GM21576 (cell line): ENCODE measurements around the gene TRAIP.
A peak's percentile ranks its signal among the peaks of the same experiment; 100 is the strongest.
"Not testable (repeated sequence)": the region's sequence is repeated elsewhere in the genome, so short reads cannot be mapped to it uniquely, and the experiment has no call there.

Experiments used
- ATAC-seq: cut with Tn5 transposase; IDR thresholded peaks from one replicate; pipeline ENCODE4 v1.9.1; 2021; ENCODE audit warnings: mild to moderate bottlenecking, moderate library complexity; ENCODE audit not compliant: unreplicated experiment

Gene TRAIP

DNA sequence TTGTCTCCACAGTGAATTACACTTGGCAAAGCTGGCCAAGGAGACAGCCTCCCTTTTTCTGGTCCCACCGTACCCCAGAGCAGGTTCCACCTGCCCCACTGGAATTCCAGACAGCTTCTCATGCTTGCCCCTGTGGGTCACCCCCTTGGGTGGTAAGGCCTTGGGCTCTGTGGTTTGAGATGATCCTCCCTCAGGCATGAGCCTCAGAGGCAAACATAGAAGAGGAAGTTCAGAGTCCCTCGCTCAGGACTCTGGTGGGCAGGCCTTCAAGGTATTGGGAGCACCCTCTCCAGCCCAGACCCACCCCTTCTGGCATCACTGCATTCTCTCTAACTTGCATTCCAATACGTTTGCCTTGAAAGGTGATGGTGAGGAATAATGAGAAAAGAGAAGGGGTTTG, 25.0 kb downstream of the TRAIP start:
- ATAC-seq: no peak

DNA sequence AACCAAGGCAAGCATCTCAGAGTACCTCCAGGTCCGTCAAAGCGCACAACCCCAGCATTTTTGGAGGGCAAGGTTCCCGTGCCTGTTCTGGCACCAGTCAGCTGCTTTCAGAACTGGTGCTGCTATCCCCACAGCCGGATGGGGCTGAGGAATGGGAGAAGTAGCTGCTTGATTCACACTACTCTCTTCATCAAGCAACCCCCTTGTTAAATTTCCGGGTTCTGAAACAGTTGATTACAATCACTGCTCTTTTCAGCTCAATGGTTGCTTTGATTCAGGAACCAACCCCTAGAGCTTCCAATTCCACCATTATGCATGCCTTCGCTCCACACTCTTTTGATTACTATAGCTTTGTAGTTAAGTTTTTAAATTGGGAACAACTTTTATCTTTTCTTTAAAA, 30.3 kb downstream of the TRAIP start:
- ATAC-seq: no peak

DNA sequence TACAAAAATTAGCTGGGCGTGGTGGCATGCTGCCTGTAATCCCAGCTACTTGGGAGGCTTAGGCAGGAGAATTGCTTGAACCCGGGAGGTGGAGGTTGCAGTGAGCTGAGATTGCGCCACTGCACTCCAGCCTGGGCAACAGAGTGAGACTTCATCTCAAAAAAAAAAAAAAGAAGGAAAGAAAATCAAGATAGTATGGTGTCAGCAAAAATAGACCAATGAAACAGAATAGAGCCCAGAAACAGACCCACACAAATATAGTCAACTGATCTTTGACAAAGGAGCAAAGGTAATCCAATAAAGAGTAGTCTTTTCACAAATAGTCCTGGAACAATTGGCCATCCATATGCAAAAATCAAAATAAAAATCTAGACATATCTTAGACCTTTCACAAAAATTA, 33.2 kb downstream of the TRAIP start:
- not testable (repeated sequence) for ATAC-seq

DNA sequence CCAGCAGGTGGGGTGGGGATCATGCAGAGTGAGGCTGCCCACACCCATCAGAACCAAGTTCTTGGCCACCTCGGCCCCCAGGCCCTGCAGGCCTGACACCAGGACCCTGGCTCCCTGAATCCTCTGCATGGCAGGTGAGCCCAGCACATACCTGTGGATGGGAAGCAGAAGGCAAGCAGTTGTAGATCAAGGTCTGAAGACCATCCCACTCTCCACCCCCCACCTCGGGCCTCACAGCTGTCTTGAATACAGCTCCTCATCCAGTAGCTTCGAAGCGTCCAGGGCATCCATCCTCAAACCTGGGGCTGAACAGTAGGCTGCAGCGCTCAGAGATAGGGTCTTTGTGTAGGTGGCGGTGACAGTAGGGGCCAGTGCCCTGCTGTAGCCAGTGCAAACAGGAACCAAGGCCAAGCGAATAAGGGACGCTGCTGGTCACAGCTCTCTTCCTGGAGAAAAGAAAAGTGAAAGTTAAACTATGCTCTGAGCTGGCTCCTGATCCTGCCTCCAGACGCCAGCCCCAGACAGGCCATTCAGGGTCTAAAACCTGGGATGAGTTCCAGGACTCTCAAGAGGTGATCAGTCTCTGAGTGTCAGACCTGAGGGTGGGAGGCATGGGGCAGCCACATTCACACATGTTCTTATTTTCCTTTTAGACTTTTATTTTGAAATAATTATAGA, 42.7 kb downstream of the TRAIP start, which contains the start of gene UBA7:
TSS of gene UBA7 (minus strand) at position 457 of the 678 bp plus-strand sequence. CDS start at position 291, 166 bp downstream.
- peak; percentile 78 for ATAC-seq

DNA sequence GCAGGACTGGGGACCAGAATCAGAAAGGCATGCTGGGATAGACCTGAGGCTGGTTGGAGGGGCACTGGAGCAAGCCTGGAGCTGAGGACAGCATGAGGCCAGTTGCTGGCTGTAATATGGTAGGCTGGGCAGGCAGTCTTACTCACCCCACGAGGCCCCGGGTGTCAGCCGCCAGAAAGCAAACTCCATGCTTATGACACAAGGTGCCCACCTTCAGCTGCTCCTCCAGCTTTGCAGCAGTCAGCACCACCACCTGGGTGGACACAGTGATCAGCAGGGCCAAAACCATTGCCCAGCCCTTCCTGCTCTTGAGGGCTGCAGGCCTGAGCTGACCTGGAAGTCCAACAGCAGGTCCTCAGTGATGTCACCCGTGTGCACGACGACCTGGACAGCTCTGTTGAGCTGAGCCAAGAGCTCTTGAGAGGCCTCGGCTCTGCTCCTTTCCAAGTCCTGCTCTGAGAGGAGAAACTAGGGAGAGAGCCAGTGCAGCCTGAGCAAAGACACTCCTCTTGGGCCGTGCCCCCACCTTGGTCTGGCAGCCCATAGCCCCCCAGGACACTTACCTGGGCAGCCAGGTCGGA, 43.4 kb downstream of the TRAIP start:
- ATAC-seq: no peak

DNA sequence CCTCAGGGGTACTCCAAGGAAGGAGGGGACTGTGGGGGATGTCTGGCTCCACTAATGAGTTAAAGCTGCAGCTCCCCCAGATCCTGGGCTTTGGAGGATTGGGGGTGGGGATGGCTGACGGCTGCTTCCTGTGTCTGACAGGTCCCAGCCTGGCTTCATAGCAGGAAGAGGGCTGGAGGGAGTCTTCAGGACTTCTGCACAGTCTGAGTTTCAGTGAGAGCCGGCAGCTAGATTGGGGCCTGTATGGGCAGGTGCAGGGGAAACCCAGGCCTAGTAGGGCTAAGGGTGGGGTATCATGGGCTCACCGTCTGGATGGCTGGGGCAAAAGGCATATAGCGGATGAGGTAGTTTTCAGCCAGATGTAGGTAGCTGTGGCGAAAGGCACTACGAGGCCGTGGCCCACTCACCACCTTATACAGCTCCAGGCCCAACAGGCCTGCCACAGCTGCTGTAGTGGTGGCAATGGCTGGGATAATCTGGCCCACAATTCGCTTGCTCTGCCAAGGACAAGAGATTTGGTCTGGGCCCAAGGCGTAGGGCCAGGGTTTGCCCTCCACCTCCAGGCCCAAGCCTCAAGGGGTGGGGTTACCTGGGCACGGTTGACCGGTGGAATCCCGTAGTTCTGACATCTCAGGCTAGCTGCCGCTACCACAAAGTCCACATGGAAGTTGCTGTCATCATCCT, 48.8 kb downstream of the TRAIP start:
- ATAC-seq: no peak

DNA sequence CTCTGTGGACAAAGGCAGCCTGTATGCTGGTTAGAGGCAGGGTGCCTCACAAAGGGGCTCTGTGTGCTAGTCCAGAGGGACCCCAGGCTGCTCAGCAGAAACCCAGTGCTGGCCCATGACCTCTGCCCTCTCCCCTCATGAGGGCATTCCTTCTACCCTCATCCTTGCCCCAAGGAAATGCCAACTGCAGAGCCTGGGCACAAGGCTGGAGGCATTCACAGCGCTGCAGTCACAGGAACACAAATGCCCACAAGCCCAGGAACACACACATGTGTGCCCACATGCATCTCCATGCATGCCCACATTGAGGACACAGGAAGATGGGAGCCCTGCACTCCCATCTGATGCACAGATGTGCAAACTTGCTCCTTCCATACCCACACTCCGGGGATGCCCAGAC, 49.5 kb downstream of the TRAIP start:
- ATAC-seq: no peak

DNA sequence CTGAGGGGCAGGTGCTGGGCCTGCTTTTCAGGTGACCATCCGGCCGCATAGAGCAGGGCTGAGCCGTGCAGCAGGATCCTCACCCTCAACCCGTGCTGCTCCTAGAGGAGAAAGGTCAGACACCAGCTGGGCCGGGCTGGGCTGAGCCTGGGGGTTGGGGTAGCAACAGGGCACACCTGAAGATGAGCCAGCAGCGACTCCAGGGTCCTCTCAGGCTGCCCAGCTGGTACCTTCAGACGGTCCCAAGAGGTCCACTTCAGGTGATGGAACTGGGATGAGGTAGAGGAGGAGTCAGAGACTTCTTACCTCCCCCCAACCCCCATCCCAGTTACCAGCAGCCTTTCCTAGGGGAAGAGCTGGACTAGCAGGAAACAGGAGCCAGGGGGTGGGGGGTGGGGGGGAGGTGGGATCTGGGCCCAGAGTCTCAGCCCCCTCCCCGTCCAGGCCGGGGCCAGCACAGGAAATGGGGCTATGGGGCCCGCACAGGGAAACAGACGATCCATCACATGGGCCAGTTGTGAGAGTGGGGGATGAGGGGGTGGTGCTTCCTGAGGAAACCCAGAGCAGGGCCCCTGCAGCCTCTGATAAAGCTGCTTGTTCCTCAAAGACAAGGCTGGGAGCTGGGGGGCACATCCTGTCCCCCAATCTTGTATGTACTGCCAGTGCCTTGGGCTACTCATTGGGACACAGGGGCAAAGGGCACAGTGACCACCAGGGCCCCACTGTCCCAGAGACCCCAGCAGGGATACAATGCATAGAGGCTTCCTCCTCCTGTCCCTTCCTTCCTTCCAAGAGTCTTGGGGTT, 50.3 kb downstream of the TRAIP start:
- no peak for ATAC-seq

DNA sequence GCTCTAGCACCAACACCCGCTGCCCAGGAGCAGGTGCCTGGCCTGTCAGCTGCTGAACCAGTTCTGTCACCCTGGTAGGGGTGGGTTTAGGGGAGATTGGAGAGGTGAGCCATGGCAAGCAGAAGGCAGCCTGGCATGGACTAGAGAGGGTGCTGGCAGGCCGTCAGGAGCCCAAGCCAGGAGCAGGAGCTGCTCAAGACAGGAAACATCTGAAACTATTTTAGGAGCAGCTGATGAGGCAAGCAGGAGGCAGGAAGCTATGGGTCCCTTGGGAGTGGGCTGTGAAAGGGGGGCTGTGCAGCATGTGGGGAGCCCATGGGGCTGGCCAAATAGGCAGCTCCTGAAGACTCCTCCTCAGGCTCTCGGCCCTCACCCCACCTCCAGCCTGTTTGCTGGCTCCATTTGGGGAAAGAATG, 51.0 kb downstream of the TRAIP start:
- no peak for ATAC-seq

DNA sequence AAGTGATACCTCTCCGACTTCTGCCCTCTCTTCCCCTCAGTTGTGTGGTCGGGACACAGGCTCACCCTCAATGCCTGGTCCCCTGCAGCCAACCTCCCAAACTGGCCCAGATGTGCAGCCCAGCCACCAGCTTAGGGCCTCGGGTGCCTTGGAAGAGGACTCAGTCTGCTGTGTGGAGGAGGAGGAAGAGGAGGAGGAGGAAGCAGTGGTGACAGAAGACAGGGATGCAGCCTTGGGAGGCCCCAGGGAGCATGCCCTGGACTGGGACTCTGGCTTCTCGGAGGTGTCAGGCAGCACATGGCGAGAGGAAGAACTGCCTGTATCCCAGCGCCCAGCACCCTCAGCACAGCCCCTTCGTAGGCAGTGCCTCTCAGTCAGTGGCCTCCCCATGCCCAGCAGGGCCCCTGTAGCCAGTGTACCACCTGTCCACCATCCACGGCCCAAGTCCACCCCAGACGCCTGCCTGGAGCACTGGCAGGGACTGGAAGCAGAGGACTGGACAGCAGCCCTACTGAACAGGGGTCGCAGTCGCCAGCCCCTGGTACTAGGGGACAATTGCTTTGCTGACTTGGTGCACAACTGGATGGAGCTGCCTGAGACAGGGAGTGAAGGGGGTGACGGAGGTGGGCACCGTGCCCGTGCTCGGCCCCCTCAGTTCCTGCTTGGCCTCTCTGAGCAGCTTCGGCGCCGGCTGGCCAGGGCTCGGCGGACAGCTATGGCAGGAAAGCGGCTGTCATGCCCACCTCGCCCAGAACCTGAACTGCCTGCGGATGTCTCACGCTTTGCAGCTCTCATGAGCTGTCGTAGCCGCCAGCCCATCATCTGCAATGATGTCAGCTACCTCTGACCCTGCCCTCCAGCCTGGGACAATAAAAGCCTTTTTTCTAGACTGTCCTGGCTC, 52.0 kb downstream of the TRAIP start:
- no peak for ATAC-seq

DNA sequence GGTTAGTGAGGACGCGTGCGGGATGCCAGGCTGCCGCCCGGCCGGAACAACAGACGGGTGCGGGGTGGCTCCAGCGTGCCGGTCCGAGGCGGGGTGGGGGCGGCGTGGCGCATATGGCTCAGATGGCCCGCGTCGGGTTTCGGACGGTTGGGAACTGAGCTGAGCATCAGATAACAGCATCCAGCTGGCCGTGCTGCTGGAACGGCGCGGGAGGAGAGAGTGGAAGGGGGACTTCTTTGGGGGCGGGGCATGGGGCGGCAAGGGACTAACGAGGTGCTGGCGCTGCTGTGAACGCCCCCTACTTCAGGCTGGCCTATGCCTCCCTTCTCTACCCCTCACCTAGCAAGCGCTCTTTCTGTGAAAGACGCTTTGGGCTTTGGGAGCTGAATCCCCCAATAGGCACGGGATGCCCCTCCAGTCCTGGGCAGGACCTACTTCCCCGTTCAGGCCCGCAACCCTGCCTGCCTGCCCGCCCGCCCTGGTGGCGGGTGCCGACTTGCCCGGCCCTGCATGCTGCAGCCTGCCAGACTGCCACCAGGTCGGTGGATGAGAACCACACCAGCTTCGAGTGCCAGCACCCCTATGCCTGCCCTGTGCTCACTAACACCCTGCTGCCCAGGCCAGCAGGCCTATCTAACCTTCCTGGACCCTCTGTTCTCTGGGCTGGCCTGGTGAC, 52.8 kb downstream of the TRAIP start:
- ATAC-seq: peak; percentile 7

DNA sequence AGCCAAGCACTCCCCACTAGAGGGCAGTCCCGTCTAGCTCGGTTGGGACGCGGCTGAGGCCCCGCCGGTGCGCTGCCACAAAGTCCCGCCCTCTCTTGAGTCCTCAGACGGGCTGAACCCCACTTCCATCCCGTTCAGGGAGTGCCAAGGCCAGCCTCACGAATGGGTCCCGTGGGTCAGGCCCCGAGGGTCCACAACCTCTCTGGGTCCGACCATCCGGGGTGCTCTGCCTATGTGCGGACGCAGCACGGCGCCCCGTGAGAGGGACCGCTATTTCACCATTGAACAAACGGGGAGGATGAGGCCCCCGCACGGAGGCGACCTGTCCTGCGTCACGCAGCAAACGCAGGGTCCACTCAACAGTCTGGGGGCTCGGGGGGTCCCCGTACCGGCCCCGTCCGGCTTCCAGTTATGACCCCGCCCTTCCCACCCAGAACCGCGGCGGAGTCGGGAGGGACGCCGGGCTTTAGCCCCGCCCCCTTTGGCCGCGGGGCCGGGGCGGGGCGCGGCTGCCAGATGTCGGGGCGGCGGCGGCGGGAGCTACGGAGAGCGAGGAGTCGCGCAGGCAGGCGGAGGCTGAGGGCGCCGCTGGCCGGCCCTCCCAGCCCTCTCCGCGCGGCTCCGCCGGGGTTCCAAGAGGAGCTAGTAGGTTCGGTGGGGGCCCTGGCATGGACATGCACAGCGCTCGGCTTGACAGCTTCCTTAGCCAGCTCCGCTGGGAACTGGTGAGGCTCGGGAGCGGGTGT, 53.5 kb downstream of the TRAIP start, which contains the start of gene INKA1:
TSS of gene INKA1 (plus strand) at position 543 of the 746 bp plus-strand sequence. CDS start at position 675, 132 bp downstream.
- ATAC-seq: peak; percentile 55

DNA sequence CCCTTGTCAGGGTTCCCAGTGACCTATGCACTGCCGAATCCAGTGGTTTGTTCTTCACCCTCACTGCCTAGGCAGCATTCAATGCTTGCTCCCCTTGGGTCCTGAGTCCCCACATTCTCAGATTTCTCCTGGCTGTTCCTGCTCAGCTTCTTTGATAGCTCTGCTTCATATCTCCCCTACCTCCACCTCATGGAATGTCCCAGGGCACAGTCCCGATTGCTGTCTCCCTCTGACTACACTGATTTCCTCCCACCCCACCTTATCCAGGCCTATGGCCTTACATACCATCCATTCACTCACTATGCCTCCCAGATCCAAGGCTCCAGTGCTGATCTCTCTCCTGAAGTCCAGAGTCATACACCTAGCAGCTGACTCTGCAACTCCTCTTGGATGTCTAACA, 55.2 kb downstream of the TRAIP start:
- ATAC-seq: no peak

DNA sequence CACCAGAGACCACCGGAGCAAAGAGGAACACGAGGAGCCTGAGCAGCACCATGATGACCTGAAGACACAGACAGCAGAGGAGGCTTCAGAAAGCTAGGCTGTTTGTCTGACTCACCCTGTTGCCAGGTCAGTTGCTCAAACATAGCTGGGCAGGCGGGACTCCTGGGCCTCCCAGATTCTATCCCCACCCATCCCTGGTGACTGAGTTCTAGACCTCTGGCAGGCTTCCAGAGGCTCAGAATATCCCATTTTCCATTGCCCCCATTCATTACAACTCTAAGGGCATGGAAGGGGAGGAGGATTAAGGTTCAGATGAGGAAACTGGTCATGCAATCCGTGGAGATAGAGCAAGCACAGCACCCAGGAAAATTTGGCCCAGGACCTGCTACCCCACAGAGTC, 56.6 kb downstream of the TRAIP start, which contains the start of gene CDHR4:
TSS of gene CDHR4 (minus strand) at position 113 of the 400 bp plus-strand sequence. CDS start at position 52, 61 bp downstream.
- ATAC-seq: no peak

DNA sequence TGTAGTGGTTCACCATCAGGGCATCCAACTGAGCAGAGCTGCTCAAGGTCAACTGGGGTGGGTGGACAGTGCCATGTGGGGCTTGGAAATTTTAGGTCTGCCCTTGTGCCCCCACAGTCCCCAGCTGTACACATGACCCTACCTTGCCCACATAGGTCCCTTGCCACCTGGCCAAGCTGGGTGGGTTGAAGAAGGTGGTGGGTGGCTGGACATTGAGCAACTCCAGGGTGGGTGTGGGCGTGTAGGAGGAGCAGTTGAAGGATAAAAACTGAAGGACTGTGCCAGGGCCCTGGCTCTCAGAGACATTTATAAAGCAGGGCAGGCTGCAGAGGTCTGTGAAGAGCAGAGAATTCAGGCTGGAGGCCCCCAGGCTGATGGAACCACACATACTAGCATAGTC, 57.3 kb downstream of the TRAIP start:
- no peak for ATAC-seq

DNA sequence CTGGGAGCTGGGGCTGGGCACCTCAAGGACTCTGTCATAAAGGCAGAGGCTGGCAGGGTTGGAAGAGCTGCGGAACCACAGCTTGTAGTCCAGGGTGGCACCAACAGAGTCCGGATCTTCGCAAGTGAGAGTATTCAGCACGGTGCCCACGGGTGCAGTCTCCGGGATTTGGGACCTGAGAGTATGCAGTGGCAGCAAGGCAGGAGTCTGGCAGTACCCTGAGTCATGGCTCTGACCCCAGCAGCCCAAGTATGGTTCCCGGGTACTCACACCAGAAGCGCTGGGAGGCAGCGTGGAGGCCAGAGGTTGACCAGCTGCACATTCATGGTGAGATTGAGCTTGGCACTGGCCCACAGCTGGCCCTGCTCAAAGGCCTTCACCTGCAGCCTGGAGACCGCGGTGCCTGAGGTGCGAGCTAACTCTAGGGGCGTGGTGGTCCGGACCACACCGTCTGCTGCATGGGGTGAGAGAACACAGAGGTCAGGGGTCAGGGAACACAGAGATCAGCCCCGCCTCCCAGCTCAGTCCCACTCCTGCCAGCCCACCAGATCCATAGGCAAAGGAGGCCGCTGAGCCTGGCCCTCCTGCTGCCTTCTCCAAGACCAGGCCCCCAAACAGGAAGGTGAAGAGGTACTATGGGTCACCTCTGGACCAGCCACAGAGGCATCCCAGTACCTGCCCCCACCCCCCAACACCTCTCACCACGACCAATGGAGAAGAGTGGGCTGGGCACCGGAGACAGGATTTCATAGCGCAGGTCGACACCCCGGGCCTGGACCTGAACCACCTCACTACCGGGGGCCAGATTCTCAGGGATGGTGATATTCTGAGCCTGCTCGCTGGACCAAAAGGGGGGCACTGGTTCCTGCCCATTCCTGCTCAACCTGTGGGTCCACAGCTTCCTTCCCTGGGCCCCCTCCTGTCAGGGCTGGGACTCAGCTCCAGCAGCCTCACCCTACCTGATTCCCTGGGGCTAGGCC, 61.1 kb downstream of the TRAIP start:
- ATAC-seq: no peak

DNA sequence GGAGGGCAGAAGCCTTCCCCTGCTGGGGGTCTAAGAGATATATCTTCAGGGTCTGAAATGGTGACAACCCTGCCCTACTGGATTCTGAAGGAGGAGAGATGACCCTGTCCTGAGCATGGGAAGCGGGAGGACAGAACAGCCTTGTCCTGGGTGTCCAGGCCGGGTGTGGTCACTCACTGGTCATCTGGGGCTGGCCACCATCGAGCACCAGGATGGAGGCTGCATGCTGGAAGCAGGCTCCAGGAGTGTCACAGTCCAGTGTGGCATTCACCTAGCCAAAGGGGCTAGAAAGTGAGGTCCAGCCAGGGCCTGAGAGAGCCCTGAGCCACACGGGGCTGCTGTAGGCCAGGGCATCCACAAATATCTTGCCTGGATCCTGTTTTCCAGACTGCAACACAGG, 61.9 kb downstream of the TRAIP start:
- ATAC-seq: no peak
